H1 (cell line): ENCODE measurements around the gene SYPL1. TPM values are rescaled to one million over a fixed set of nuclear protein-coding genes. Genes with fewer than 3 reads are reported as not detected.

ENCODE experiments used
- GTF2F1 ChIP-seq: IDR thresholded peaks from 2 replicates; pipeline ENCODE4 v1.6.1; 2012; ENCODE audit warnings: low read depth, low read length, improper control_type of control experiment, borderline replicate concordance
- TEAD4 ChIP-seq: IDR thresholded peaks from 2 replicates; pipeline ENCODE4 v1.6.1; 2012; ENCODE audit warnings: low read depth, low read length, inconsistent platforms, mixed read lengths
- polyA plus RNA-seq, 7 experiments: library from polyadenylated mRNA; depleted of rRNA in 3 of 7; stranded (reverse) in 5 of 7; unstranded in 2 of 7; fragments of >200 nt in 5 of 7; fragments of 200-250 nt in 2 of 7; gene quantifications; 1 replicate in 5 of 7; 2 replicates in 1 of 7; 4 replicates in 1 of 7; pipeline versions ENCODE4 v1.2.1 to v1.2.3, GENCODE V29; 2011 to 2013; ENCODE audit warnings: missing spikeins in 2 of 7, mixed read lengths in 2 of 7
- total RNA-seq: library from RNA; stranded (reverse); fragmentation: NEBNext Ultra II Directional; extraction: Animal tissue kit (Norgen Biotek cat#: 25700); gene quantifications from 2 replicates; pipeline ENCODE4 v1.2.1, GENCODE V29; 2021

The SYPL1 gene
- total and polyA plus RNA-seq, 2 of the 8 experiments (the other 6 are each of a cell fraction or from before 2014, with no cell fraction given): 44.9 to 57.7 TPM

DNA sequence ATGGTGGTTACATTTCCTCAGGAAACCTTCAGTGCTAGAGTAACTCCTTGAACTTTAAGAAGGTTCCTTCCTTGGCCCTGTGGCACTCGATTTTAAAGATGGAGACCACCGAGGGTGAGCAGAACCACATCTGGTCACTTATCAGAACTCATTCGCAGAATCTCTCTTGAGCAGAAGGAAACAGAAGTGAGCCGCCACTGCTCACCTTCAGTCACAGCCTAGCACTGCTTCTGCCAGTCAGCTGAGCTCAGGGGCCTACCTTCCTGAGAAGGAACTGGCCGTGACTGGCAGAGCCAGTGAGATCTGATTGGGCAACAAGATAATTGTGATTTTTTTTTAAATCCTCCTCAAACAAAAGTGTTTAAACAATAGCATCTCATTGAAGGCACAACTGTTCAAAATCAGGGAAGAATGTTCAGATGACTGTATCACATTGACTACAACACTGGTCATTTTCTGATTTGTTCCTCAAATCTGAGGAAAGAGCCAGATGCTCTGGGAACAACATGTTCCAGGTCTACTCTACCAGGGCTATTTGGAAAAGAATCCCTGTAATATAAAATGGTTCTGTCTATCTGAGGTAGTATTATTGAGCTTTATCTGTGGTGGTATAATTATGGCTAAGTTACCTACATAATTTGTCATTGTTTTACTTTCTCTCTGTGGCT lies 2.7 kb upstream of the SYPL1 start (continued):
- TF ChIP-seq GTF2F1 (no peak), TEAD4 (no peak)
